Gastroesophageal sphincter (tissue), 4 donors: ENCODE results near the gene ADAM12. TPM values are rescaled to one million over a fixed set of nuclear protein-coding genes. Genes with fewer than 3 reads are reported as not detected.

ENCODE experiments used
- ATAC-seq: fragments of 150-250 bp; one replicate; pipeline ENCODE4 v1.9.1; 2016; ENCODE audit warnings: mild to moderate bottlenecking, moderate library complexity
- H3K27ac ChIP-seq, 4 donors: fragments of 200-600 bp; sonication (generic) in 3 of 4; 1 replicate in 3 of 4; 2 replicates in 1 of 4; pipeline ENCODE4 v1.5.1; 2016 to 2019
- H3K27me3 ChIP-seq: fragments of 200-600 bp; sonication (generic); one replicate; pipeline ENCODE4 v1.5.1; 2019
- H3K36me3 ChIP-seq, 2 donors: fragments of 200-600 bp; sonication (generic); one replicate each; pipeline ENCODE4 v1.5.1; 2019; ENCODE audit warnings: control low read depth in 1 of 2
- H3K4me1 ChIP-seq, 3 donors: fragments of 200-600 bp; sonication (generic); 1 replicate in 2 of 3; 2 replicates in 1 of 3; pipeline ENCODE4 v1.5.1; 2016 to 2019; ENCODE audit warnings: control low read depth in 2 of 3
- H3K4me3 ChIP-seq, 2 donors: fragments of 200-600 bp; sonication (generic); one replicate each; pipeline ENCODE4 v1.5.1; 2019; ENCODE audit warnings: mild to moderate bottlenecking in 1 of 2, moderate library complexity in 1 of 2
- H3K9me3 ChIP-seq, 3 donors: fragments of 200-600 bp; sonication (generic); one replicate each; pipeline ENCODE4 v1.5.1; 2017 to 2019; ENCODE audit warnings: control low read depth in 2 of 3
- EP300 ChIP-seq: sonication (generic); formaldehyde crosslinking; IDR thresholded peaks from one replicate; pipeline ENCODE4 v1.6.1; 2017; ENCODE audit warnings: antibody characterized with exemption, mild to moderate bottlenecking
- POLR2A ChIP-seq, 2 donors: fragments of 450-650 bp; IDR thresholded peaks; one replicate each; pipeline ENCODE4 v1.6.1; 2017; ENCODE audit warnings: antibody characterized with exemption in 2 of 2, mild to moderate bottlenecking in 2 of 2, moderate library complexity in 1 of 2
- POLR2AphosphoS5 ChIP-seq: sonication (generic); formaldehyde crosslinking; IDR thresholded peaks from one replicate; pipeline ENCODE4 v1.6.1; 2017; ENCODE audit warnings: antibody characterized with exemption
- WGBS, 2 donors: methylation state at CpG; one replicate each; pipeline ENCODE4 v1.1.5; 2018; ENCODE audit warnings: low coverage in 1 of 2; 5-methylcytosine and 5-hydroxymethylcytosine counted together
- total RNA-seq, 4 donors: library from RNA; depleted of rRNA; stranded (reverse); fragments of >200 nt; gene quantifications; one replicate each; pipeline ENCODE4 v1.1.0, GENCODE V29; 2016
- TF ChIP-seq, protein P1 (sequence below), 4 experiments: fragments of 200-600 bp in 2 of 4; fragments of 450-650 bp in 2 of 4; sonication (generic) in 1 of 4; IDR thresholded peaks; one replicate each; pipeline ENCODE4 v1.5.1; 2017 to 2019; ENCODE audit warnings: antibody characterized with exemption in 4 of 4, mild to moderate bottlenecking in 2 of 4, moderate library complexity in 2 of 4

The ADAM12 gene
- total RNA-seq, 4 donors from 2014 or later: 0.27 to 1.2 (median 0.89) TPM

DNA sequence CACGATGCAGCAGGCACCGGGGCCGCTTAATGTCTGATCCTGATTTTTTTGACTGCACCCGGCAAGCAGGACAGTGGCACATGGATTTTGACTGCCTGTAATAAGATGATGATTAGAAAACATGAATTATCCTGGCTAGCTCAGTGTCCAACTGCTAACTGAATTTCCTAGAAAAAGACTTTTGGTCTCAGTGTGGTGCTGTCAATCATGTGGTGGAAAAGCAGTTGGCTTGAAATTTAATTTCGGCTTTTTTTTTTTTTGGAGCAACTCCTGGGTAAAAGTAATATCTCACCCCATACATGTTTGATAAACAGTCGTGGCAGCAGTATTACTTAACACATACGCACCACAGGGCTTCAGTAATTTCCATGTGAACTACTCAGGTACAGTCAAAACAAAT is 264.2 kb downstream of the ADAM12 start:
- ATAC-seq: no peak
- TF ChIP-seq EP300: no peak
- TF ChIP-seq, protein P1, sequence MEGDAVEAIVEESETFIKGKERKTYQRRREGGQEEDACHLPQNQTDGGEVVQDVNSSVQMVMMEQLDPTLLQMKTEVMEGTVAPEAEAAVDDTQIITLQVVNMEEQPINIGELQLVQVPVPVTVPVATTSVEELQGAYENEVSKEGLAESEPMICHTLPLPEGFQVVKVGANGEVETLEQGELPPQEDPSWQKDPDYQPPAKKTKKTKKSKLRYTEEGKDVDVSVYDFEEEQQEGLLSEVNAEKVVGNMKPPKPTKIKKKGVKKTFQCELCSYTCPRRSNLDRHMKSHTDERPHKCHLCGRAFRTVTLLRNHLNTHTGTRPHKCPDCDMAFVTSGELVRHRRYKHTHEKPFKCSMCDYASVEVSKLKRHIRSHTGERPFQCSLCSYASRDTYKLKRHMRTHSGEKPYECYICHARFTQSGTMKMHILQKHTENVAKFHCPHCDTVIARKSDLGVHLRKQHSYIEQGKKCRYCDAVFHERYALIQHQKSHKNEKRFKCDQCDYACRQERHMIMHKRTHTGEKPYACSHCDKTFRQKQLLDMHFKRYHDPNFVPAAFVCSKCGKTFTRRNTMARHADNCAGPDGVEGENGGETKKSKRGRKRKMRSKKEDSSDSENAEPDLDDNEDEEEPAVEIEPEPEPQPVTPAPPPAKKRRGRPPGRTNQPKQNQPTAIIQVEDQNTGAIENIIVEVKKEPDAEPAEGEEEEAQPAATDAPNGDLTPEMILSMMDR (IDR thresholded peaks at IDR 0.05): no peak
- no peak for TF ChIP-seq POLR2A (IDR thresholded peaks at IDR 0.05)
- TF ChIP-seq POLR2AphosphoS5: no peak
- WGBS, 2 donors: 83 to 91% methylated on average over 6 to 7 of the region's 7 CpGs
- Histone ChIP-seq H3K9me3 (no peaks in the 10 kb centered on the region), H3K36me3 (no peaks in the 10 kb centered on the region), H3K27ac (no peak overlapping the region), H3K4me3 (no peak overlapping the region), H3K27me3 (no peaks in the 10 kb centered on the region), H3K4me1 (no peaks in the 10 kb centered on the region)

DNA sequence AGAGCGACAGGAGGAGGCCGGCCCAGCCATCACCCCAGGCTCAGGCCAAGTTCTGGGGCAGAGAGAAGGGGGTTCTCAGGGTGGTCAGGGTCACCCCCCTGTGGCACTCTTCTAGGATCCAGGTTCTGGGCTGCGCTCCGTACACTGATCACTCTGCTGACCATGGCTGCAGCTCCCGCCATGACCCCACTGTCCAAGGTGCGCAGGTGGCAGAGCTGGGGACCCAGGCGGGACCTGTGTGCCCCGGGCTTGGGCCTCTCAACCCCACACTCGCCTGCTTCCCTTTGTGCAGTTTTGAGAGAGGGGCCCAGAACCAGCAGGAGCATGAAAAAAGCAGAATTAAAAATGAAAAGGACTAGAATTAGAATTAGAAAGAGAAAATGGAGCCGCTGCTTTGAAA is 264.8 kb downstream of the ADAM12 start:
- no peaks in the 10 kb centered on the region for H3K4me1 ChIP-seq

DNA sequence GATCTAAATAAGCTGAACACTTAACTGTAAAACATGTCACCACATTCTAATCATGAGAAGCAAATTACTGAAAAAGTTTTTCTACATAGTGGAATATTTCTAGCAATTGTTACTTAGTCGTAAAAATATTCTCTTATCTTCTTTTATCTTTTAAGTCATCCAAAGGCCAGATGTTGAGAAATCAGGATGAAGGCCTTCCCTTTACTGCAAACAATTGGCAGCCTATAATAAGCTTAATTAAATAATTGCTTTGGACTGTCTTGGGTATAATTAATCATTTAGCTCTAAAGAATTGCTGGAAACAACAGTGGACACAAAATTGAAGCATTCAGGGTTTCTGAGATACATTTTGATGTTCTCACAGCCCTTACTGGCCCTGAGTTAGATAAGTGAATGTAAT is 265.4 kb downstream of the ADAM12 start:
- Histone ChIP-seq H3K27ac (no peak overlapping the region), H3K4me1 (no peaks in the 10 kb centered on the region), H3K4me3 (no peak overlapping the region), H3K27me3 (no peaks in the 10 kb centered on the region), H3K36me3 (no peaks in the 10 kb centered on the region), H3K9me3 (no peaks in the 10 kb centered on the region)
- TF ChIP-seq, protein P1 (IDR thresholded peaks at IDR 0.05): no peak
- 38 to 83% methylated on average over 1 of the region's 1 CpG for whole genome bisulfite sequencing, 2 donors
- no peak for ATAC-seq

More for the DNA sequence above, 264.8 kb downstream of the ADAM12 start:
- no peaks in the 10 kb centered on the region for H3K36me3 ChIP-seq
- H3K9me3 ChIP-seq: no peaks in the 10 kb centered on the region
- WGBS, 2 donors: 68 to 69% methylated on average over 2 to 3 of the region's 10 CpGs
- no peak for ATAC-seq
- H3K27me3 ChIP-seq: no peaks in the 10 kb centered on the region
- no peak overlapping the region for H3K27ac ChIP-seq
- no peak overlapping the region for H3K4me3 ChIP-seq
- TF ChIP-seq POLR2AphosphoS5 (no peak), POLR2A (IDR thresholded peaks at IDR 0.05) (no peak), EP300 (no peak)
- TF ChIP-seq, protein P1 (IDR thresholded peaks at IDR 0.05): no peak

DNA sequence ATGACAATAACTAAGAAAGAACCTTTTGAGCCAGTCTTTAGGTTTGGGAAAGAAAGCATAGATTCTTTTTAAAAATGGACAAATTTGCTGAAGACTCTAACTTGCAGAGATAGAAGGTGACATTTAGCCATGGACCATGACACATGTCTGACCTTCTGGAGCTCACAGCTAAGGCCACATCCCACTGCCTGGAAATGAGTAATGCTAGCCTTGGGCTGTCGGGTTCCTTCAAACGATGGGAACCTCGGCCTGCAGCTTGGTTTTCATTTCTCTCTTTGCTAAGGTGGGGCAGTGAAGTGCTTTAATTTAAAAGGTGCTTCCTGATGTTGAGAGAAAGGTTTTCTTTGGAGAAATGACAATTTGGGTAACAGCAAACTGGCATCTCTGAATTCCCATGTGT is 268.7 kb downstream of the ADAM12 start:
- Histone ChIP-seq H3K27me3 (no peaks in the 10 kb centered on the region), H3K9me3 (peaks cover 0 to 7% (median 0%) of the 10 kb centered on the region in 3 donors), H3K36me3 (no peaks in the 10 kb centered on the region), H3K4me1 (no peaks in the 10 kb centered on the region), H3K27ac (no peak overlapping the region), H3K4me3 (no peak overlapping the region)
- no peak for ATAC-seq
- TF ChIP-seq EP300 (no peak), POLR2AphosphoS5 (no peak), POLR2A (IDR thresholded peaks at IDR 0.05) (no peak)
- TF ChIP-seq, protein P1 (IDR thresholded peaks at IDR 0.05): no peak
- 60 to 80% methylated on average over 3 of the region's 3 CpGs for WGBS, 2 donors

DNA sequence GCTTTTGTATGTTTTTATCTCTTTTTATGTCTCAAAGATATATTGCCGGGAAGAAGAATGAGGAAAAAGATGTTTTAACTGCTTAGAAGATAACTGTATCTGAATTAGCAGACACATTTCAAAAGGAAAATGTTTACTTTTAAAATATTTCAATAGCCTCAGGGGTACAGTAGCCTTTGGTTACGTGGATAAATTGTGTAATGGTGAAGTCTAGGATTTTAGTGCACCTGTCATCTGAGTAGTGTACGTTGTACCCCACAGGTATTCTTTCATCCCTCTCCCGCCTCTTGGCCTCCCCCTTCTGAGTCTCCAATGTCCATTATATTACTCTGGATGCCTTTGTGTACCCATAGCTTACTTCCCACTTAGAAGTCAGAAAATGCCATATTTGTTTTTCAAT is 269.8 kb downstream of the ADAM12 start:
- peaks cover 8% of the 10 kb centered on the region for H3K27me3 ChIP-seq
- WGBS, 2 donors: 65 to 77% methylated on average over 4 of the region's 4 CpGs
- H3K4me1 ChIP-seq: no peaks in the 10 kb centered on the region
- TF ChIP-seq EP300: no peak
- TF ChIP-seq, protein P1 (IDR thresholded peaks at IDR 0.05): no peak
- TF ChIP-seq POLR2AphosphoS5: no peak
- no peak for TF ChIP-seq POLR2A (IDR thresholded peaks at IDR 0.05)
- peaks cover 0 to 7% (median 0%) of the 10 kb centered on the region in 3 donors for H3K9me3 ChIP-seq
- H3K36me3 ChIP-seq: no peaks in the 10 kb centered on the region
- H3K4me3 ChIP-seq: no peak overlapping the region
- ATAC-seq: no peak
- H3K27ac ChIP-seq: no peak overlapping the region
